Endothelial cell of umbilical vein (primary cell): ENCODE measurements around the gene MARCKSL1. TPM values are rescaled to one million over a fixed set of nuclear protein-coding genes. Genes with fewer than 3 reads are reported as not detected.

Source experiments
- BruUV-seq: library from RNA; stranded (reverse); fragments of 400-500 nt; replicated peaks from 2 replicates; lab custom pipeline; 2021; lab: Mats Ljungman, UMichigan
- CTCF ChIA-PET: fragments of 300-600, 350-600 bp; sonication (Branson Sonifier 250); formaldehyde crosslinking; loops from one replicate; lab custom pipeline; 2021; ENCODE audit warnings: antibody characterized with exemption, inconsistent platforms; lab: Charles Lee
- POLR2A ChIA-PET: fragments of 300-600, 350-600 bp; sonication (Branson Sonifier 250); formaldehyde crosslinking; loops from one replicate; lab custom pipeline; 2021; ENCODE audit warnings: antibody characterized with exemption, inconsistent platforms; lab: Charles Lee
- DNase-seq: peaks from one replicate; pipeline ENCODE4 v3.0.0-alpha.2; 2011; ENCODE audit warnings: low read depth, low spot score
- FAIRE-seq: peaks from 2 replicates; lab custom pipeline; 2011; peaks lifted over from hg19 to GRCh38; lab: Jason Lieb, UNC
- H2AFZ ChIP-seq: 2 replicates; pipeline ENCODE4 v1.6.0; 2012; ENCODE audit warnings: low read depth, low read length, control low read depth, inconsistent platforms
- H3K27ac ChIP-seq: 2 replicates; pipeline ENCODE4 v1.5.1; 2011; ENCODE audit warnings: low read depth, mild to moderate bottlenecking, control low read depth, low read length, moderate library complexity; ENCODE audit not compliant: insufficient read depth
- H3K27me3 ChIP-seq, 2 experiments: 2 replicates each; pipeline versions ENCODE4 v1.6.0 to v1.6.1; 2011; ENCODE audit warnings: low read length in 2 of 2, mixed read lengths in 1 of 2; ENCODE audit not compliant: control insufficient read depth in 2 of 2, insufficient read depth in 2 of 2
- H3K36me3 ChIP-seq, 2 experiments: 2 replicates in 1 of 2; 3 replicates in 1 of 2; pipeline ENCODE4 v1.5.1; 2011; ENCODE audit warnings: low read length in 2 of 2, mild to moderate bottlenecking in 1 of 2, moderate library complexity in 1 of 2; ENCODE audit not compliant: control insufficient read depth in 2 of 2, insufficient read depth in 2 of 2; ENCODE audit errors: extremely low read depth in 1 of 2
- H3K4me1 ChIP-seq: 3 replicates; pipeline ENCODE4 v1.5.1; 2011; ENCODE audit warnings: mild to moderate bottlenecking, low read length; ENCODE audit not compliant: control insufficient read depth, insufficient read depth; ENCODE audit errors: extremely low read depth
- H3K4me2 ChIP-seq: 2 replicates; pipeline ENCODE4 v1.6.1; 2011; ENCODE audit warnings: low read length, control low read depth, mixed read lengths; ENCODE audit not compliant: insufficient read depth
- H3K4me3 ChIP-seq, 3 experiments: fragments of 200-600 bp in 1 of 3; sonication (generic), shearing (Covaris generic) in 1 of 3; replicated peaks in 1 of 3; 2 replicates each; pipeline ENCODE4 v1.5.1; 2011 to 2016; ENCODE audit warnings: control low read depth in 3 of 3, low read length in 3 of 3, mild to moderate bottlenecking in 2 of 3, inconsistent platforms in 1 of 3, low read depth in 1 of 3, moderate library complexity in 1 of 3; ENCODE audit not compliant: insufficient read depth in 1 of 3
- H3K79me2 ChIP-seq: 2 replicates; pipeline ENCODE4 v1.6.0; 2012; ENCODE audit warnings: low read length, inconsistent platforms; ENCODE audit not compliant: control insufficient read depth, insufficient read depth
- H3K9ac ChIP-seq: replicated peaks from 2 replicates; pipeline ENCODE3; 2011; ENCODE audit warnings: low read length, control low read depth; ENCODE audit not compliant: insufficient read depth; ENCODE audit errors: extremely low read depth
- H3K9me1 ChIP-seq: replicated peaks from 3 replicates; pipeline ENCODE4 v1.6.0; 2011; ENCODE audit warnings: mild to moderate bottlenecking, low read length; ENCODE audit not compliant: control insufficient read depth, insufficient read depth; ENCODE audit errors: extremely low read depth
- H3K9me3 ChIP-seq: replicated peaks from 2 replicates; pipeline ENCODE4 v1.5.1; 2012; ENCODE audit warnings: low read length, inconsistent platforms; ENCODE audit not compliant: control insufficient read depth, insufficient read depth
- H4K20me1 ChIP-seq: replicated peaks from 2 replicates; pipeline ENCODE3; 2011; ENCODE audit warnings: mild to moderate bottlenecking, low read length; ENCODE audit not compliant: control insufficient read depth, insufficient read depth; ENCODE audit errors: extremely low read depth
- CTCF ChIP-seq, 2 donors: IDR thresholded peaks; 1 replicate in 1 of 2; 2 replicates in 1 of 2; pipeline ENCODE4 v1.5.1; 2011; ENCODE audit warnings: low read length in 2 of 2, mild to moderate bottlenecking in 2 of 2, moderate library complexity in 2 of 2, control low read depth in 1 of 2, inconsistent platforms in 1 of 2, low read depth in 1 of 2; ENCODE audit not compliant: insufficient read depth in 1 of 2; ENCODE audit errors: extremely low read depth in 1 of 2
- EZH2 ChIP-seq: IDR thresholded peaks from 2 replicates; pipeline ENCODE4 v1.6.1; 2012; ENCODE audit warnings: borderline replicate concordance, low read depth, mild to moderate bottlenecking, moderate library complexity, low read length, inconsistent platforms; ENCODE audit not compliant: severe bottlenecking
- FOS ChIP-seq: IDR thresholded peaks from 2 replicates; pipeline ENCODE4 v1.6.1; 2011; ENCODE audit warnings: mild to moderate bottlenecking, low read length, moderate library complexity, borderline replicate concordance; ENCODE audit not compliant: insufficient read depth
- GATA2 ChIP-seq: IDR thresholded peaks from 2 replicates; pipeline ENCODE4 v1.7.0; 2011; ENCODE audit warnings: low read depth, mild to moderate bottlenecking, moderate library complexity, mixed read lengths, low read length; ENCODE audit not compliant: insufficient read length, insufficient read depth
- JUN ChIP-seq: IDR thresholded peaks from 2 replicates; pipeline ENCODE4 v1.6.1; 2011; ENCODE audit warnings: borderline replicate concordance, low read depth; ENCODE audit not compliant: insufficient read length, insufficient read depth
- MAX ChIP-seq: IDR thresholded peaks from 2 replicates; pipeline ENCODE4 v1.6.1; 2011; ENCODE audit not compliant: insufficient read depth, insufficient read length
- MYC ChIP-seq: IDR thresholded peaks from one replicate; pipeline ENCODE4 v1.6.1; 2011; ENCODE audit warnings: mild to moderate bottlenecking, low read depth, low read length
- POLR2A ChIP-seq: IDR thresholded peaks from 2 replicates; pipeline ENCODE4 v1.6.1; 2012; ENCODE audit warnings: low read depth, mild to moderate bottlenecking, control low read depth, low read length
- POLR2AphosphoS5 ChIP-seq: IDR thresholded peaks from 2 replicates; pipeline ENCODE4 v1.6.1; 2012; ENCODE audit warnings: low read depth, mild to moderate bottlenecking, control low read depth, low read length, moderate library complexity; ENCODE audit not compliant: insufficient read depth
- dilution Hi-C: fragments of 300-500 bp; cut with MboI; formaldehyde crosslinking; loops from one replicate; pipeline ENCODE4 v1.15.0; 2019; ENCODE audit warnings: low sequenced_read_pairs; ENCODE audit not compliant: extremely low pct_ligation_motif_present
- intact Hi-C: fragments of 100-400 bp; cut with micrococcal nuclease; formaldehyde crosslinking; loops from one replicate; pipeline ENCODE4 v1.10.0; 2022
- polyA plus RNA-seq, 4 experiments: library from polyadenylated mRNA; depleted of rRNA in 3 of 4; stranded (reverse) in 3 of 4; unstranded in 1 of 4; fragments of >200 nt; gene quantifications; 2 replicates each; pipeline versions ENCODE4 v1.2.1 to v1.2.3, GENCODE V29; 2011 to 2012; ENCODE audit warnings: missing spikeins in 1 of 4
- total RNA-seq: library from RNA; stranded (reverse); gene quantifications from 2 replicates; pipeline ENCODE4 v1.2.3, GENCODE V29; 2021

The MARCKSL1 gene
- total and polyA plus RNA-seq, 2 donors (not counting 3 experiments of a cell fraction or from before 2014, with no cell fraction given) = 265 to 318 TPM

GRCh38 chr1:32336963-32337675 is 1.1 kb upstream of the MARCKSL1 start:
- POLR2A ChIA-PET = interaction anchor here (0.6 to 2.2 kb wide), 9 partner anchors 9 to 229 kb away, joined by 3 to 40 read pairs (median 6); partner anchors contain the start of genes KPNA6 and TXLNA
- dilution Hi-C loops = no loop called here
- no peak overlapping the region for H3K4me2 ChIP-seq

More at GRCh38 chr1:32336963-32337675, 1.1 kb upstream of the MARCKSL1 start:
- Histone ChIP-seq H3K27me3 (no peaks in the 10 kb centered on the region), H3K9me3 (no peaks in the 10 kb centered on the region), H2AFZ (no peak overlapping the region), H3K9me1 (no peaks in the 10 kb centered on the region), H3K79me2 (peaks cover 19% of the 10 kb centered on the region), H3K4me1 (peaks cover 14% of the 10 kb centered on the region), H3K9ac (no peak overlapping the region), H3K4me3 (no peak overlapping the region), H3K27ac (no peak overlapping the region), H3K36me3 (peaks cover 6 to 13% of the 10 kb centered on the region in 2 experiments), H4K20me1 (no peaks in the 10 kb centered on the region)
- TF ChIP-seq MYC (no peak), EZH2 (no peak), MAX (no peak), FOS (no peak), JUN (no peak), GATA2 (no peak), POLR2AphosphoS5 (no peak), POLR2A (no peak), CTCF (IDR thresholded peaks at IDR 0.05; ENCODE audit: extremely low read depth in 1 of 2, insufficient read depth in 1 of 2, low read depth in 1 of 2, low read length in 2 of 2) (no peak)
- CTCF ChIA-PET = interaction anchor here (1.3 to 1.7 kb wide), 4 partner anchors 15 to 121 kb away, joined by 3 to 8 read pairs (median 4); no protein-coding TSS in a partner anchor
- intact Hi-C loops = loop anchor here (1.0 to 5.0 kb wide), 2 partner anchors 14 to 115 kb away; partner anchors contain the start of genes EIF3I and TMEM234
- FAIRE-seq (no peak), DNase-seq (no peak)
- no TSS peak for BruUV-seq
